Endometrium (tissue), 2 donors: ENCODE data around the gene PITRM1.

ENCODE experiments used
- FAIRE-seq: peaks from 2 replicates; lab custom pipeline; 2012; peaks lifted over from hg19 to GRCh38; lab: Jason Lieb, UNC
- donor health status: control.
- donor health status: control.

The PITRM1 gene

GRCh38 chr10:3139216-3139910 is 33.2 kb downstream of the PITRM1 start:
- FAIRE-seq: no peak

DNA sequence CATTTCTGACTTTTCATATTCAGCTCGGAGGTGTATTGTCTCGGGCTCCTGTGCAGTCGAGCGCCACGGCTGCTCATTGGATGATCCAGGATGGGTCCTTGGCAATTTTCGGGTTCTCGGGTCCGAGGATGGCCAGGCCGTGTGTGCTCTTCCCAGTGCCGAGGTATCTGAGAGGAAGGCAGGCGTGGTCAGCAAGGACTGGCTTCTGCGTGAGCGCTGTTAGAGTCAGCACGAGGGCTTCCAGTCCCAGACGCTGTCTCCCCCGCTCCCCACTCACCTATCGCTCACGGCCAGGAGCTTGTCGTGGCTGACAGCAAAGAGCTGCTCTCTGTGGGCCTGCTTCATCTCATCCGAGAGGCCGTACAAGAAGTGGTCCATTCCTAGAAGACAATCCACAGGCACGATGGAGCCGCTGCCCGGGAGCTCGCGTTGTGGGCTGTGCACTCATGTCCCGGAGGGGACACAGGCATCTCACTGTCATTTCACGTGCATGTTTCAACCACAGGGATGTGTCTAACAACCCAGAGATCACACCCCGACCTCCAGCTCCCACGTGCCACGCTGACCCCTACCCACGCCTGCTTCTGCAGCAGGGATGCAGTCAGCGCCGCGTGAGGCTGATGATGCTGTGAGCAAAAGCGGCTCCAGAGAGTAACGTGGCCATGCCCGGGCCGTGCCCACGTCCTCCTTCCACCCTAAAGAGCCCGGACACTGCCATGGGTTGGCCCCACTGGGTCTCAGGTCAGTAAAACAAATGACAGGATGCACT is 34.4 kb downstream of the PITRM1 start:
- FAIRE-seq: no peak

GRCh38 chr10:3136763-3137611 is 35.6 kb downstream of the PITRM1 start:
- FAIRE-seq: no peak

GRCh38 chr10:3136336-3136735 is 36.2 kb downstream of the PITRM1 start:
- no peak for FAIRE-seq

DNA sequence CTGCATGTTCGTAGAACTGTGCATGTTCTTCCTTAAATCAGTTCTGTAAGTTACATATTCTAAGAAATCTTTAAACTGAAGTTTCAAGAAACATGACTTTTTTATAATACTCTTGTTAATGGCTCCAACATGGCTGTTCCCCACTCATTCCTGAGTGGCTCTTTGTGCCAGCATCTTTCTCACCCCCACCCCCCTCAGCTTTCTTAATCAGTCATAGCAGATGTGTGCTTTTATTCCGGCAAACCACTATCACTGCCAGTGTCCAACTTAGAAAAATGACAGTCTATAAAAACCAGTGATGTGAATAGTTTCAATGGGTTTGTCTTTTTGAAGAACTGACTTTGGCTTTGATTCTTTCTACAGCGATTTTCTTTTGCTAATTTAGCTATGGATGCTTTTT is 37.6 kb downstream of the PITRM1 start:
- FAIRE-seq: no peak

DNA sequence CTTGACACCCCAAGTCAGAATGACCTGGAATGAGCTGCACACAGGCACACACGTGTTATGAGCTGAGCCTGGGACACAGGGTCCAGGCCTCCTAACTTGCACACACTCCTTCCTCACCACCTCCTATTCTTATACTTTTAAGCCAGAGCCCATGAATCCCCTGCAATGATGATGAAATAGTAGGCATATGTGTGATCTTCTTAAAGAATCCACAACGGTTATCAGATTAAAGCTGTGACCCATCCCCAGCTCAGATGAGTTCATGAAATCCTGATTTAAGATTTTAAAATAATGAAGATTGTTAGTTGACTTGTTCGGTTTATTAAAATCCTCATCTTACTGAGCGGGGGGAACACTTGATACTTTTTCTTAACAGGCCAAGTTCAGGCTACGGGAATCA is 38.6 kb downstream of the PITRM1 start:
- no peak for FAIRE-seq

GRCh38 chr10:3132036-3133025 is 40.3 kb downstream of the PITRM1 start:
- FAIRE-seq: no peak

GRCh38 chr10:3131098-3131497 is 41.5 kb downstream of the PITRM1 start:
- FAIRE-seq: no peak

DNA sequence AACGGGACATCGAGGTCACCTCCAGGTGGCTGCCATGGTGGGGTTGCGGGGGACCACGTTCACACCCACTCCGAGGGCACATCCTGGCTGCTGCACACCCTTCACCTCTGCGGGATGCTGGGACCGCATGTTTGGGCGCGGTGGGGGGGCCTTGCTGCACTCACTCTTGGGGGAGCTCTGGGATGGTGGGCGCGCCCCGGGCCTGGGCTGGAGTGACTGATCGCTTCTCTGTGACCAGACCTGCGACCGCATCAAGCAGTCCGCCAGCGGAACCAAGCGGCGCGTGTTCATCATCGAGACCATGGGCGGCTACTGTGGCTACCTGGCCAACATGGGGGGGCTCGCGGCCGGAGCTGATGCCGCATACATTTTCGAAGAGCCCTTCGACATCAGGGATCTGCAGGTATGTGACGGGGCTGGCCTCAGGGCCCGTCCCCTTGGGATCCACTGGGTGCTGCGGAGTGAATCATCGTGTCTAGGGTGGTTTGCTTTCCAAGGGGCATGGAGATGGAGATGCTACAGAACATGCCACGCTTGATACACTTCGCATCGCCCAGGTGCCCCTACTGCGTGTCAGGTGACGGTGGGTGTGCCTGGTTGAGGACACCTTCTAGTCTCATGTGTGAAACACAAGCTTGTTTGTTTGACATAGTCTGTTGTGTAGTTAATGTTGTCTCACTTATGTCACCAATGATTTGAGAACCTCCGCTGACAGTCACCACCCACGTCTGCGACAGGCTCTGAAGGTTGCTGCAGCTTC is 42.8 kb downstream of the PITRM1 start:
- no peak for FAIRE-seq

- FAIRE-seq: no peak
Measured at GRCh38 chr10:3128379-3129130, 44.0 kb downstream of the PITRM1 start.

DNA sequence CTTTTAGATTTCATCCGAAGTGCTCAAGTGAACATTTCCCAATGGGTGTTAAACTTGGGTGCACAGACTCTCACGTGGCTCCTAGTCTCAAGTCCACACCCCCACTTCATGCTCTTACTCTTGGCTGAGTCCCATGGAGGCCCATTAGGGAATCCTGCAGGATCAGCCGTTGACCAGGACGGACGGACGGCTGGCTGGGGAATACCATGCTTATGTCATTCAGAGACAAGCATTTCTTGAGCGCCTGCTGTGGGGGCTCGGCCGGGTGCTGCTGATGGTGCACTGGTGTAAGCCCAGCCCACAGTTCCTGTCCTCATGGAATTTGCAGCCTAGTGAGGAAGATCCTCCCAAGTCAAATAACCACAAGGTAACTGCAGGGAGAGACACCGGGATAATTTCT is 44.7 kb downstream of the PITRM1 start:
- FAIRE-seq: no peak

DNA sequence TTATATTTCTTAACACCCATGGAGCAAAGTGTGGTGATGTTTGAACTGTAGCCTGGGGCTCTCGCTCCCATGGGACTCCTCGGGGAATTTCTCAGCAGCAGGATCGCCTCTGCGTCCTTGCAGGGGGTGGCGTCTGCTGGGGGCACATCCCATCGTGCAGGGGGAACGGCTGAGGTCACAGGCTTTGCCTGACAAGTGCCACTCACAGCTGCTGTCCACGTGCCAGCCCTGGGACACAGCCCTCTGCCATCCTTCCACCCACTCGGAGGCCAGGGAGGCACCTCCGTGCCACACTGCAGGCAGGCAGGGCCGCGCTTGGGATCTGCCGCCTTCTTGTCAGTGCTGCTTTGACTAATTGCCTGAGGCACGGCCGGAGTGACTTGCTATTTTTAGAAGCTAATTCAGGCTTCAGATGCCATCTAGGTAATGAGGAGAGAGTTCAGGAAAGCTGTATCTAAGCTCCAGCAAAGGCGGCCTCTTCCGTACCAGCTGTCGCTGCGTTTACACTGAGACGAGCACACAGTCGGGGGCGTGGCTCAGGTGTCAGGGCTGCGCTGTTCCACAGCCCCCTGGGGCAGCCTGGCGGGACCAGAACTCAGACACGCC is 45.7 kb downstream of the PITRM1 start:
- no peak for FAIRE-seq

GRCh38 chr10:3126249-3126648 is 46.3 kb downstream of the PITRM1 start:
- no peak for FAIRE-seq

DNA sequence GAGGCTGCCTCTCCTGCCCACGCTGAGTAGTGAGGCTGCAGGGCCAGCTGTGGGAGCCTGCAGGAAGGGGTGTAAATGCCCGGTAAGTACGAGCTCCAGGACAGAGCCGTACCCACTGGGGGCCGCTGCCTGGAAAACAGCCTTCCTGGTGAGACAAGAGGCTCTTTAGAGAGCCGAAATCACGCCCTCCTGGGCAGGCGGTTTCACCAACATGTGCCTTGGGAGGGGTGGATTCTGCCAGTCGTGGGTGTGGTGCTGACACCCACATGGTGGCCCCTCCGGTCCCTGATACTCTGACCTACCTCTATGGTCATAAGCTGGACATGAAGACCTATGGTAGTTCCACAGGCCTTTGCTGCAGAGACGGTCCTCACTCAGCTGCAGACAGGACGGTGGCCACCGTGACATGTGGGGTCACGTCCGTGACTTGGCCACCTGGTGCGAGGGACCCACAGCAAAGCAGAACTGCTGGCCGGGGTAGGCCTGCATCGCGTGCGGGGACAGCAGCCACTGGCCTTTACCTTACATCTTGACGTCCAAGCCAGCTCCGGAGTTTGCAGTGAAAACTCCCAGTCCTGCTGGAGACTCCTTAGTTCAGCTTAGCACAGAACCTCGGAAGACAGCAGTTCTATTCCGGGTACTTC is 46.9 kb downstream of the PITRM1 start:
- no peak for FAIRE-seq

- FAIRE-seq: no peak
Measured at GRCh38 chr10:3124412-3125175, 48.0 kb downstream of the PITRM1 start.

- no peak for FAIRE-seq
Measured at GRCh38 chr10:3123571-3124411, 48.8 kb downstream of the PITRM1 start.

GRCh38 chr10:3122486-3123205 is 49.9 kb downstream of the PITRM1 start:
- FAIRE-seq: no peak
